Measurements from ENCODE around the gene DDX3X.
"Not testable (repeated sequence)": the region's sequence is repeated elsewhere in the genome, so short reads cannot be mapped to it uniquely, and the experiment has no call there.

Gene DDX3X

GRCh38 chrX:41333744-41334362 is at the start of gene DDX3X:
DDX3X (plus strand) TSS chrX:41334162; CDS start chrX:41334253, 91 bp downstream.
- peak; percentile 96 for DNase-seq (ENCODE audit: low read depth, low spot score)

GRCh38 chrX:41285928-41286327 is 48.0 kb upstream of the DDX3X start:
- not testable (repeated sequence) for DNase-seq (ENCODE audit: low read depth, low spot score)

GRCh38 chrX:41288641-41289040 is 45.3 kb upstream of the DDX3X start:
- DNase-seq (ENCODE audit: low read depth, low spot score): no peak

GRCh38 chrX:41289095-41289494 is 44.9 kb upstream of the DDX3X start:
- no peak for DNase-seq (ENCODE audit: low read depth, low spot score)

GRCh38 chrX:41291309-41291708 is 42.7 kb upstream of the DDX3X start:
- no peak for DNase-seq (ENCODE audit: low read depth, low spot score)

DNA sequence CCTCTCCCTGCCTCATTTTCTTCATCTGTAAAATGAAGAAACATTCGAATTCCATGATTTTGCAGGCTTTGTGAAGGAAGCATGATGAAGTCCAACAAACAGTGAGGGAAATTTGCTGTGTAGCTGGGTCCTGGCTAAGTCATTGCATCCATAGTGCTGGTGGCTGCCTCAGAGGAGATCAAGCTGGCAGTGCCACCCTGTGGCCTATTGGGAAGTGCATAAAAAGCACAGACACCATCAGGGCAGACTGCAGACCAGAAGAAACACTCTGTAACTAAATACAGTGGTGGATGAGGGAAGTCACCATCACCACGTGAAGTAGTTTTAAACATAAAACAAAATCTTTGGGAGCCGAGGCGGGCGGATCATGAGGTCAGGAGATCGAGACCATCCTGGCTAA is 40.7 kb upstream of the DDX3X start:
- peak; percentile 69 for DNase-seq (ENCODE audit: low read depth, low spot score)

DNA sequence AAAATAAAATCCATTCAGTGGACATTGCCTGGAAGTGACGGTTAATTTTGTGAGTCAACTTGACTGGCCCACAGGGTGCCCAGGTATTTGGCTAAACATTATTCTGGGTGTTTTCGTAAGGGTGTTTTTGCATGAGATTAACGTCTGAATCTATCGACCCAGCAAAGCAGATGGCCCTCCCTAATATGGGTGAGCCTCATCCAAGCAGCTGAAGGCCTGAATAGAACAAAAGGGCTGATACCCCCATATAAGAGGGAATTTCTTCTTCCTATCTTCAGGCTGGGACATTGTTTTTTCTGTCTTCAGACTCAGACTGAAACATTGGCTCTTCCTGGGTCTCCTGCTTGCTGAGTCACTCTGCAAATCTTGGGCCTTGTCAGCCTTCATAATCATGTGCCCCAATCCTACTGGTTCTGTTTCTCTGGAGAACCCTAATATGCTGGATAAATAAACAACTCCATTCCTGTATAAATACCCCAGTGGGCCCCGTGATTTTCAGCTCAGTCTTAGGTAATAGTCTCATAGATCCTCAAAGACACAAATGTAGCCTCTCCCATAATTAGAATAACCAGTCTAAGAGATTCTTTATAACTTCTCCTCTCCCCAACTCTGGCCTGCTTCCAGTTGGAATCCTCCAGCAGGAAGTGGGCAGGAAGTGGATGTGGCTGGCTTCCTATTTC is 33.1 kb upstream of the DDX3X start:
- no peak for DNase-seq (ENCODE audit: low read depth, low spot score)

- DNase-seq (ENCODE audit: low read depth, low spot score): no peak
These were observed 32.5 kb upstream of the DDX3X start for GRCh38 chrX:41301438-41301824.

GRCh38 chrX:41302370-41302769 is 31.6 kb upstream of the DDX3X start:
- peak; percentile 87 for DNase-seq (ENCODE audit: low read depth, low spot score)

GRCh38 chrX:41303013-41303412 is 30.9 kb upstream of the DDX3X start:
- no peak for DNase-seq (ENCODE audit: low read depth, low spot score)

- DNase-seq (ENCODE audit: low read depth, low spot score): peak; percentile 71
These were observed 29.8 kb upstream of the DDX3X start for GRCh38 chrX:41304178-41304577.

DNA sequence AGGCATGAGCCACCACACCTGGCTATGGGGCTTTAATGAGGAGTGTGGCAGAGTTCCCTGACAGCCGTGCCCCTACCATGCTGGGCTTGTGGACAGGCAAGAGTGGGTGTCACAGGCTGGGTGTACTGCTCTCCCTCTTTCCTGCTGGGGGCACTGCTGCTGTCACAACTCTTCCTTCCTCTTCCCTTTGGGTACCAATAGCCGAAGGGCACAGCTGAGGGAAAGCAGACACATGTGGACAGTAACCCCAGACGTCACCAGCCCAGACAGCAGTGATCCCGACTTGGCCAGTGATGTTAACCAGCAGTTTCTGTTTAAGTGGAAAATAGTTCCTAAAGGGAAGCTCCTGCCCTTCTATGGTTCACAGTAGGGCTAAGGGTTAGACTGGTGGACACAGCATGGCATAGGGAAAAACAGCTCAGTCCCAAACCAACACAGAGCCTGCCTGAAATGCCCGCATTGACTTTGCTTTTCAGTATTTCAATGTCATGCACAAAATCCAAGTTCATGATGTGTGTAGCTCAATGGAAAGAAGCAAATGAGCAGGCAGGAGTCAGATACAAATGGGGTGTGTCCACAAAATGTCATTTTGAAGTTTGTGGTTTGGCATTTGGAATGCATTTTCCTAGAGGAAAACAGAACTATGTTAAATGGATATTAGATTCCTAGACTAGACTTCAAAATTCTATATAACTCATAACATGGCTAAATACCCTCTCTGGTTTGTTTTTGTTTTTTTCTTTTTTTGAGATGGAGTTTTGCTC is 24.9 kb upstream of the DDX3X start:
- DNase-seq (ENCODE audit: low read depth, low spot score): no peak

GRCh38 chrX:41312786-41313185 is 21.2 kb upstream of the DDX3X start:
- DNase-seq (ENCODE audit: low read depth, low spot score): no peak

DNA sequence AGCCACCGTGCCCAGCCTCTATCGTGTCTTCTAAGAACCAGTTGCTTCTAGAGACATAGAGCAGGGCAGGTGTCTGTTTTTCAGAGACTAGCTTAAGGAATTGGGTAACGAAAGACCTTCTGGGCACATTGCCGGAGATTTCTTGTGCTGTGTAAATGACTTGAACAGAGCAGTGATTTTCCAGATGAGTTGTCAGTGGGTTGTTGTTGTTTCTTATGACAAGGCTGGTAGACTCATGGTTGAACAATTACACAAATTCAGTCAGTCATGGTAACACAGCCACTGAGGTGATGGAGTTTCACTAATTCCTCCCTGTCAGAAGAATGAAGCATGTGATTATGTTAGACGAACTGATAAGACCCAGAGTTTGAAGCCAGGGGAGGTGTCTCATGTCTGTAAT is 20.5 kb upstream of the DDX3X start:
- DNase-seq (ENCODE audit: low read depth, low spot score): no peak

GRCh38 chrX:41314204-41314603 is 19.8 kb upstream of the DDX3X start:
- DNase-seq (ENCODE audit: low read depth, low spot score): no peak

- peak; percentile 46 for DNase-seq (ENCODE audit: low read depth, low spot score)
These were observed 19.1 kb upstream of the DDX3X start for GRCh38 chrX:41314881-41315280.

- not testable (repeated sequence) for DNase-seq (ENCODE audit: low read depth, low spot score)
These were observed 17.7 kb upstream of the DDX3X start for GRCh38 chrX:41316266-41316665.

GRCh38 chrX:41317477-41318208 is 16.3 kb upstream of the DDX3X start:
- DNase-seq (ENCODE audit: low read depth, low spot score): no peak

GRCh38 chrX:41320393-41320792 is 13.6 kb upstream of the DDX3X start:
- no peak for DNase-seq (ENCODE audit: low read depth, low spot score)

DNA sequence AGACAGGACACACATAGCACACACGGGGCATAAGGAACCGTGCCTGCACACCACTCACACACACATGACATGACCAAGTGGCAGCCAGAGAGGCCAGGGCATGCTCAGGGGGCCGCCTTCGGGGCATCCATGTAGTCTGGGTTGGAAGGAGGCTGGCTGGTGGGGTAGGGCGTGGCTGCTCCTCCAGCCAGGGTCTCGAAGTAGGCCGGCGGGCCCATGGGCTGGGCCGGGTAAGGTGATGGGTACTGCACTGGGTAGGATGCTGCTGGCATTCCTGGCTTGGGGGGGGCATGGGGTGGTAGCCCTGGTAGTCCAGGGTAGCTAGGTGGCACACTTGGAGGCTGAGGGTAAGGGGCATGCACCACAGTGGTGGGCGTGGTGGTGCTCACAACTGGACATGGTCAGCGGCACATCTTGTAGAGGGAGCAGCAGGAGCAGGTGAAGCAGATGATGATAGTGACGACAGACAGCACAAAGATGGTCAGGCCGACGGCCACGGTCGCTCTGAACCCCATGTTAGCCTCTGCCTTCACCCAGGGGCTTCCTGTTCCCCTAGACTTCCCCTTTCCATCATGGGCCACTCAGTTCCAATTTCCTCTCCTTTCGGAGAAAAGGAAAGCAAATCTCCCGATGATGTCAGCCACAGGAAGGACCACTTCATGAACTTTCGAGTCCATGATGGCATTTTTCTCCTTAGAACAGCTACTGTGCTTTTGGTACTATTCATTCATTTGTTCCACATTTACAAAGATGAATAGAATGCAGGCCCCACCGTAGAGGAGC is 10.9 kb upstream of the DDX3X start:
- no peak for DNase-seq (ENCODE audit: low read depth, low spot score)

DNA sequence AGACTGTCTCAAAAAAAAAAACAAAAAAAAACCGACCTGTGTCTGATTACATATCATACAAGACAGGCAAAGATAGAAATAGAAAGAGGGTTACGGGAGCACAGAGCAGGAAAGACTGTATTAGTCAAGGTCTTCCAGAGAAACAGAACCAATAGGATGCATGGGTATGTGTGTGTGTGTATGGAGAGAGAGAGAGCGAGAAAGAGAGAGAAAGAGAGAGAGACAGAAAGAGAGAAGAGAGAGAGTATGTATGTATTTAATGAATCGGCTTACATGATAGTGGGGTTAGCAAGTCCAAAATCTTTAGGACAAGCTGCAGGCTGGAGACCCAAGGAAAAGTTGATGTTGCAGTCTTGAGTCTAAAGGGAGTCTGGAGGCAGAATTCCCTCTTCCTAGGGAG is 7.5 kb upstream of the DDX3X start:
- DNase-seq (ENCODE audit: low read depth, low spot score): no peak

All from ELF-1 (cell line).